B cell (primary cell): ENCODE data around the gene TMEM107. TPM values are rescaled to one million over a fixed set of nuclear protein-coding genes. Genes with fewer than 3 reads are reported as not detected.

Experiments used
- ATAC-seq: fragments of 200-7000 bp; cut with Tn5 transposase; one replicate; pipeline ENCODE4 v1.10.0; 2021; ENCODE audit warnings: low read depth, mild to moderate bottlenecking, moderate number of reproducible peaks, moderate library complexity
- CTCF ChIA-PET: fragments of 350-600 bp; sonication (Branson Sonifier 250); formaldehyde crosslinking; loops from one replicate; lab custom pipeline; 2021; ENCODE audit warnings: antibody characterized with exemption, inconsistent platforms; lab: Charles Lee
- POLR2A ChIA-PET: fragments of 350-600 bp; sonication (Branson Sonifier 250); formaldehyde crosslinking; loops from one replicate; lab custom pipeline; 2021; ENCODE audit warnings: antibody characterized with exemption; lab: Charles Lee
- DNase-seq: peaks from one replicate; pipeline ENCODE4 v3.0.0; 2013
- H2AFZ ChIP-seq: 2 replicates; pipeline ENCODE4 v1.6.1; 2012; ENCODE audit warnings: mild to moderate bottlenecking, low read depth, low read length; ENCODE audit not compliant: insufficient read depth, poor library complexity, severe bottlenecking
- H3K27ac ChIP-seq, 2 donors: 1 replicate in 1 of 2; 2 replicates in 1 of 2; pipeline ENCODE4 v1.5.1; 2012 to 2013; ENCODE audit warnings: low read length in 2 of 2, mild to moderate bottlenecking in 2 of 2, moderate library complexity in 1 of 2
- H3K27me3 ChIP-seq, 4 experiments: fragments of 200-600 bp in 1 of 4; sonication (generic) in 1 of 4; replicated peaks in 1 of 4; 1 replicate in 2 of 4; 2 replicates in 2 of 4; pipeline versions ENCODE4 v1.6.1 to v1.7.0; 2013 to 2016; ENCODE audit warnings: low read length in 3 of 4, mild to moderate bottlenecking in 2 of 4, mixed read lengths in 1 of 4, moderate library complexity in 1 of 4; ENCODE audit not compliant: insufficient read depth in 4 of 4, control insufficient read depth in 3 of 4; ENCODE audit errors: control extremely low read depth in 1 of 4
- H3K36me3 ChIP-seq, 2 experiments: replicated peaks in 1 of 2; 1 replicate in 1 of 2; 2 replicates in 1 of 2; pipeline versions ENCODE4 v1.6.1 to v1.7.1; 2013; ENCODE audit warnings: low read length in 1 of 2; ENCODE audit not compliant: insufficient read depth in 2 of 2, control insufficient read depth in 1 of 2; ENCODE audit errors: control extremely low read depth in 1 of 2, extremely low read depth in 1 of 2
- H3K4me1 ChIP-seq, 2 donors: fragments of 200-600 bp in 1 of 2; sonication (generic) in 1 of 2; 1 replicate in 1 of 2; 2 replicates in 1 of 2; pipeline versions ENCODE4 v1.5.1 to v1.6.1; 2013 to 2017; ENCODE audit warnings: low read length in 2 of 2; ENCODE audit not compliant: control insufficient read depth in 2 of 2, insufficient read depth in 2 of 2
- H3K4me2 ChIP-seq: replicated peaks from 2 replicates; pipeline ENCODE3; 2012; ENCODE audit warnings: mild to moderate bottlenecking, low read depth, low read length; ENCODE audit not compliant: poor library complexity, severe bottlenecking
- H3K4me3 ChIP-seq, 5 experiments: fragments of 200-600 bp in 1 of 5; sonication (generic) in 1 of 5; 1 replicate in 3 of 5; 2 replicates in 2 of 5; pipeline versions ENCODE4 v1.5.1 to v1.7.0; 2011 to 2016; ENCODE audit warnings: low read length in 4 of 5, mild to moderate bottlenecking in 4 of 5, low read depth in 2 of 5, control low read depth in 1 of 5, moderate library complexity in 1 of 5; ENCODE audit not compliant: insufficient read depth in 1 of 5; ENCODE audit errors: control extremely low read depth in 1 of 5, extremely low read depth in 1 of 5
- H3K79me2 ChIP-seq: fragments of 200-600 bp; sonication (generic); one replicate; pipeline ENCODE4 v1.6.0; 2016; ENCODE audit warnings: low read length; ENCODE audit not compliant: control insufficient read depth, insufficient read depth
- H3K9ac ChIP-seq: fragments of 200-600 bp; sonication (generic); 2 replicates; pipeline ENCODE4 v1.6.1; 2017; ENCODE audit warnings: mild to moderate bottlenecking, low read length, moderate library complexity
- H3K9me3 ChIP-seq, 3 donors: one replicate each; pipeline versions ENCODE4 v1.6.1 to v1.7.1; 2013; ENCODE audit warnings: low read length in 2 of 3; ENCODE audit not compliant: control insufficient read depth in 2 of 3, insufficient read depth in 1 of 3; ENCODE audit errors: control extremely low read depth in 1 of 3
- H4K20me1 ChIP-seq: 2 replicates; pipeline ENCODE4 v1.6.0; 2012; ENCODE audit warnings: mild to moderate bottlenecking, low read length; ENCODE audit not compliant: insufficient read depth, control insufficient read depth, poor library complexity, severe bottlenecking
- H3K27ac Mint-ChIP-seq: one replicate; pipeline ENCODE4 v1.8.0; 2021; ENCODE audit warnings: mixed read lengths
- H3K27me3 Mint-ChIP-seq: one replicate; pipeline ENCODE4 v1.8.0; 2021; ENCODE audit warnings: mixed read lengths
- H3K4me1 Mint-ChIP-seq: one replicate; pipeline ENCODE4 v1.8.0; 2021; ENCODE audit warnings: mixed read lengths
- H3K4me3 Mint-ChIP-seq: one replicate; pipeline ENCODE4 v1.8.0; 2021; ENCODE audit warnings: mixed read lengths
- H3K9me3 Mint-ChIP-seq: one replicate; pipeline ENCODE4 v1.8.0; 2022; ENCODE audit warnings: mixed read lengths; ENCODE audit not compliant: insufficient read depth
- CTCF ChIP-seq: fragments of 200-600 bp; IDR thresholded peaks from one replicate; pipeline ENCODE4 v1.8.0; 2022; ENCODE audit warnings: antibody characterized with exemption, mild to moderate bottlenecking
- EZH2 ChIP-seq: IDR thresholded peaks from 2 replicates; pipeline ENCODE4 v1.6.1; 2012; ENCODE audit warnings: borderline replicate concordance, low read depth, mild to moderate bottlenecking, moderate library complexity, low read length; ENCODE audit not compliant: insufficient read depth, poor library complexity, severe bottlenecking
- WGBS: methylation state at CpG from one replicate; pipeline ENCODE4 v1.1.5; 2013; ENCODE audit warnings: missing lambda C conversion rate; ENCODE audit not compliant: insufficient coverage; 5-methylcytosine and 5-hydroxymethylcytosine counted together
- intact Hi-C: fragments of 100-400 bp; cut with micrococcal nuclease; formaldehyde crosslinking; loops from one replicate; pipeline ENCODE4 v1.10.0; 2022
- polyA plus RNA-seq: library from polyadenylated mRNA; depleted of rRNA; stranded (reverse); fragments of >200 nt; gene quantifications from 2 replicates; pipeline ENCODE4 v1.2.3, GENCODE V29; 2012
- total RNA-seq, 2 donors: library from RNA; stranded (reverse); fragments of 120-200 nt in 1 of 2; gene quantifications; 1 replicate in 1 of 2; 2 replicates in 1 of 2; pipeline versions ENCODE4 v1.2.3 to v1.2.4, GENCODE V29; 2013 to 2022

TMEM107 gene
- total and polyA plus RNA-seq, 2 donors (not counting 1 experiment from before 2014, with no cell fraction given), result 13.3 to 30.3 TPM

DNA sequence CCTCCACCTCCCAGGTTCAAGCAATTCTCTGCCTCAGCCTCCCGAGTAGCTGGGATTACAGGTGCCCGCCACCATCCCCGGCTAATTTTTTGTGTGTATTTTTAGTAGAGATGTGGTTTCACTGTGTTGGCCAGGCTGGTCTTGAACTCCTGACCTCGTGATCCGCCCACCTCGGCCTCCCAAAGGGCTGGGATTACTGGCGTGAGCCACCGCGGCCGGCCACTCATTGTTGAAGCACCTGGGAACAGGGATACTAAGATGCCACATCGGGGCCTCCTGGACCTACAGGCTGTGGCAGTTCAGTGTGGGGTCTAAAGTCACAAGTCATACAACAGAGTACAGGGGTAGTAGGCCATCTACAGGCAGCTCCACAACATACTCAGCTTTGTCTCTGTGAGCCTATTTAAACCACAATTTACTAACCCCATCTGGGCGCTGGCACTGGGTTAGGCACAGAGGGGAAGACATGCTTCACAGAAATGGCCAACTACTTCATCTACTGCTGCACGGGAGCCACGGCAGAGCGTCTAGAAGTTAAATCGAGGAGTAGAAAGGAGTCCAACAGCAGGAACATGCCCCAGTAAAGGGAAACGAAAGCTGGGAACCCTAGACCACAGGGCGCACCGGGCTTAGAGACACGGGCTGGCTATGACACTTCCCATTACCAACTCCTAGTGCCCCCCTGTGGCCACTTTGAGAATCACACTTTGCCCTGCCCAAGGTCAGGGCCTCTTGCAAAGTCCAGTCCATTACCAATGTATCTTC, 17.7 kb downstream of the TMEM107 start:
- CTCF ChIA-PET, result interaction anchor here (0.6 to 7.7 kb wide), 23 partner anchors 9 to 877 kb away, joined by 3 to 86 read pairs (median 7); partner anchors contain the start of genes ALOXE3, CTC1, RANGRF and SLC25A35
- peaks cover 41% of the 10 kb centered on the region for H3K4me1 Mint-ChIP-seq
- peak; percentile 14 for ATAC-seq
- peaks cover 51 to 78% of the 10 kb centered on the region in 2 donors for H3K4me1 ChIP-seq
- H3K27me3 ChIP-seq, result no peaks in the 10 kb centered on the region
- peaks cover 43% of the 10 kb centered on the region for H3K79me2 ChIP-seq
- H3K9me3 ChIP-seq, result no peaks in the 10 kb centered on the region
- no peaks in the 10 kb centered on the region for H3K27me3 Mint-ChIP-seq
- peaks cover 0 to 26% of the 10 kb centered on the region in 2 experiments for H3K36me3 ChIP-seq
- POLR2A ChIA-PET, result interaction anchor here (0.7 to 2.1 kb wide), 10 partner anchors 11 to 472 kb away, joined by 3 to 10 read pairs (median 4); no protein-coding TSS in a partner anchor
- H3K4me3 Mint-ChIP-seq, result peak overlapping the region; percentile 72
- no peak overlapping the region for H3K9ac ChIP-seq
- no peak overlapping the region for H3K4me3 ChIP-seq
- peaks cover 25% of the 10 kb centered on the region for H4K20me1 ChIP-seq
- TF ChIP-seq CTCF (peak; percentile 83), EZH2 (no peak)
- peak; percentile 93 for DNase-seq
- H3K27ac Mint-ChIP-seq, result peak overlapping the region; percentile 94
- WGBS, result 66% methylated on average over 13 of the region's 20 CpGs
- H3K27ac ChIP-seq, result peak overlapping the region; percentile 68 to 82
- H3K9me3 Mint-ChIP-seq, result no peaks in the 10 kb centered on the region
- intact Hi-C loops, result loop anchor here (2.0 kb wide), 1 partner anchor 78 kb away; no protein-coding TSS in a partner anchor
- peak overlapping the region; percentile 51 for H3K4me2 ChIP-seq
- H2AFZ ChIP-seq, result no peak overlapping the region
